Spleen (tissue), 11 donors: ENCODE data around the gene SPTSSB. TPM values are rescaled to one million over a fixed set of nuclear protein-coding genes. Genes with fewer than 3 reads are reported as not detected.

Source experiments
- DNase-seq: peaks from one replicate; pipeline ENCODE4 v3.0.0-alpha.2; 2020
- H3K27ac ChIP-seq, 8 donors: fragments of 200-600 bp; sonication (generic) in 7 of 8; 1 replicate in 4 of 8; 2 replicates in 4 of 8; pipeline versions ENCODE4 v1.5.0 to v1.8.0; 2016 to 2021; ENCODE audit warnings: inconsistent platforms in 4 of 8, mild to moderate bottlenecking in 4 of 8, moderate library complexity in 1 of 8
- H3K27me3 ChIP-seq, 7 donors: fragments of 200-600 bp; sonication (generic) in 6 of 7; replicated peaks in 1 of 7; 1 replicate in 4 of 7; 2 replicates in 3 of 7; pipeline versions ENCODE4 v1.5.0 to v1.8.0; 2016 to 2021; ENCODE audit warnings: inconsistent platforms in 3 of 7, mild to moderate bottlenecking in 1 of 7
- H3K36me3 ChIP-seq, 6 donors: fragments of 200-600 bp; sonication (generic) in 5 of 6; 1 replicate in 4 of 6; 2 replicates in 2 of 6; pipeline versions ENCODE4 v1.5.0 to v1.8.0; 2016 to 2021; ENCODE audit warnings: inconsistent platforms in 2 of 6
- H3K4me1 ChIP-seq, 6 donors: fragments of 200-600 bp; sonication (generic) in 5 of 6; 1 replicate in 3 of 6; 2 replicates in 3 of 6; pipeline versions ENCODE4 v1.5.0 to v1.8.0; 2016 to 2021; ENCODE audit warnings: inconsistent platforms in 3 of 6
- H3K4me3 ChIP-seq, 8 donors: fragments of 200-600 bp; sonication (generic) in 7 of 8; 1 replicate in 4 of 8; 2 replicates in 4 of 8; pipeline versions ENCODE4 v1.5.0 to v1.8.0; 2016 to 2021; ENCODE audit warnings: inconsistent platforms in 4 of 8, mild to moderate bottlenecking in 4 of 8, moderate library complexity in 2 of 8
- H3K9me3 ChIP-seq, 8 donors: fragments of 200-600 bp; sonication (generic) in 7 of 8; 1 replicate in 4 of 8; 2 replicates in 4 of 8; pipeline versions ENCODE4 v1.5.0 to v1.8.0; 2016 to 2021; ENCODE audit warnings: inconsistent platforms in 4 of 8
- POLR2A ChIP-seq, 3 donors: fragments of 450-650 bp; IDR thresholded peaks; one replicate each; pipeline ENCODE4 v1.5.1; 2017; ENCODE audit warnings: antibody characterized with exemption in 3 of 3, mild to moderate bottlenecking in 1 of 3
- POLR2AphosphoS5 ChIP-seq, 3 donors: sonication (generic); formaldehyde crosslinking; IDR thresholded peaks; one replicate each; pipeline ENCODE4 v1.5.1; 2017; ENCODE audit warnings: antibody characterized with exemption in 3 of 3
- WGBS, 5 donors: extraction: QIAGEN DNeasy Blood & Tissue Kit in 3 of 5; methylation state at CpG; one replicate each; pipeline versions ENCODE4 v1.1.5 to v1.1.7; 2013 to 2018; 5-methylcytosine and 5-hydroxymethylcytosine counted together
- intact Hi-C: fragments of 100-400 bp; cut with DNase I; formaldehyde crosslinking; loops from one replicate; pipeline ENCODE4 v1.15.0; 2023; ENCODE audit warnings: low total_unique reads
- polyA plus RNA-seq, 3 donors: library from polyadenylated mRNA; stranded (reverse); fragments of 200-250 nt; gene quantifications; one replicate each; pipeline ENCODE4 v1.2.1, GENCODE V29; 2013
- total RNA-seq, 7 donors: library from RNA; depleted of rRNA in 3 of 7; stranded (reverse); fragments of >200 nt in 3 of 7; fragmentation: NEBNext Ultra II Directional in 4 of 7; extraction: Animal tissue kit (Norgen Biotek cat#: 25700) in 4 of 7; gene quantifications; one replicate each; pipeline versions ENCODE4 v1.1.0 to v1.2.1, GENCODE V29; 2016 to 2021
- TF ChIP-seq, protein P1 (sequence below), 11 experiments: fragments of 200-600 bp in 7 of 11; fragments of 450-650 bp in 4 of 11; sonication (generic) in 4 of 11; IDR thresholded peaks in 8 of 11; conservative IDR thresholded peaks in 3 of 11; 1 replicate in 7 of 11; 2 replicates in 4 of 11; pipeline versions ENCODE4 v1.4.0 to v1.8.0; 2016 to 2021; ENCODE audit warnings: antibody characterized with exemption in 11 of 11, inconsistent platforms in 4 of 11, mild to moderate bottlenecking in 1 of 11
- donor health status: healthy with polysubstance abuse.
- donor health status: DM: no; HTN: no; CAD: no; lungs with moderate emphysema.
- donor health status: DM: no; HTN: no; CAD: no.
- donor health status: Bipolar disorder and iron deficiency.
- donor health status: healthy.
- donor health status: DM: no; HTN: no; CAD: no.
- donor health status: DM: yes; HTN: yes; CAD: no.

SPTSSB gene
- total and polyA plus RNA-seq, 10 donors: 0.26 to 4.5 (median 0.74) TPM

DNA sequence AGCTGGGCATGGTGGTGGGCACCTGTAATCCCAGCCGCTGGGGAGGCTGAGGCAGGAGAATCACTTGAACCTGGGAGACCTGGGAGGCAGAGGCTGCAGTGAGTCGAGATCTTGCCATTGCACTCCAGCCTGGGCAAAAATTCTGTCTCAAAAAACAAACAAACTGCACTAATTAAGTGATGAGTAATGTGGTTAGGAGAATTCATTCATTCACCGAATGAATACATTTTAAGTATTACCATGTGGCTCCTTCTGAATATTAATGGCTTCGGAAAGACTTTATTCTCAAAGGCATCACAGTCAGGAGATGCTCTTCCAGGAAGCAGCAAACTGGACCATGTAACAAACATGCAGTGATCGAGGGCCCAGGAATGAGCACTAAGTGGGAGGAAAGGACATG lies 23.6 kb downstream of the SPTSSB start:
- Histone ChIP-seq H3K27me3 (no peaks in the 10 kb centered on the region), H3K9me3 (no peaks in the 10 kb centered on the region), H3K4me1 (peaks cover 0 to 3% (median 0%) of the 10 kb centered on the region in 6 donors), H3K27ac (no peak overlapping the region), H3K4me3 (no peak overlapping the region), H3K36me3 (no peaks in the 10 kb centered on the region)
- TF ChIP-seq, protein P1, sequence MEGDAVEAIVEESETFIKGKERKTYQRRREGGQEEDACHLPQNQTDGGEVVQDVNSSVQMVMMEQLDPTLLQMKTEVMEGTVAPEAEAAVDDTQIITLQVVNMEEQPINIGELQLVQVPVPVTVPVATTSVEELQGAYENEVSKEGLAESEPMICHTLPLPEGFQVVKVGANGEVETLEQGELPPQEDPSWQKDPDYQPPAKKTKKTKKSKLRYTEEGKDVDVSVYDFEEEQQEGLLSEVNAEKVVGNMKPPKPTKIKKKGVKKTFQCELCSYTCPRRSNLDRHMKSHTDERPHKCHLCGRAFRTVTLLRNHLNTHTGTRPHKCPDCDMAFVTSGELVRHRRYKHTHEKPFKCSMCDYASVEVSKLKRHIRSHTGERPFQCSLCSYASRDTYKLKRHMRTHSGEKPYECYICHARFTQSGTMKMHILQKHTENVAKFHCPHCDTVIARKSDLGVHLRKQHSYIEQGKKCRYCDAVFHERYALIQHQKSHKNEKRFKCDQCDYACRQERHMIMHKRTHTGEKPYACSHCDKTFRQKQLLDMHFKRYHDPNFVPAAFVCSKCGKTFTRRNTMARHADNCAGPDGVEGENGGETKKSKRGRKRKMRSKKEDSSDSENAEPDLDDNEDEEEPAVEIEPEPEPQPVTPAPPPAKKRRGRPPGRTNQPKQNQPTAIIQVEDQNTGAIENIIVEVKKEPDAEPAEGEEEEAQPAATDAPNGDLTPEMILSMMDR (IDR thresholded peaks at IDR 0.05 in 8 of 11, conservative IDR thresholded peaks at IDR 0.05 in 3 of 11): no peak
- TF ChIP-seq POLR2A (IDR thresholded peaks at IDR 0.05) (no peak), POLR2AphosphoS5 (IDR thresholded peaks at IDR 0.05) (no peak)
- DNase-seq: no peak
- intact Hi-C loops: no loop called here
- 85 to 95% (median 89%) methylated on average over 5 of the region's 5 CpGs for WGBS, 5 donors

DNA sequence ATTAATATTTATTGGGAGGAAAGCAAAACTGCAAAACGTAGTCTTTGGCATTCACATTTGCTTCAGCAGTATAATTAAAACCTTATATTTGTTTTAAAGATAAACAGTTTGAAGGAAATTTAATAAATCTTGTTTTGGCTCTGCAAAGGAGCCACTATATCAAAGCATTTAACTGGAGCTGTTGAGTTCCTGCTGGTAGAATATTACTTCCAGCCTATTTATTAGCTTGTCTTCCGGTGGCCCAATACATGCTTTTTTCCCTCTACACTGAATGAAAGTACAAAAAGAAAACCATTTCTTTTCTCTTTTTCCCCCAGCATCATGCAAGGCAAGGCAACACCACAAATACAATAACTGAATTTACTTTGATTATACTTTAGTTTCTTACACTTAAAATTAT lies 26.3 kb downstream of the SPTSSB start:
- TF ChIP-seq, protein P1 (IDR thresholded peaks at IDR 0.05 in 8 of 11, conservative IDR thresholded peaks at IDR 0.05 in 3 of 11): no peak
- no peak for TF ChIP-seq POLR2AphosphoS5 (IDR thresholded peaks at IDR 0.05)
- no peak for TF ChIP-seq POLR2A (IDR thresholded peaks at IDR 0.05)
- 45 to 91% (median 64%) methylated on average over 2 of the region's 2 CpGs for WGBS, 5 donors
- no peak overlapping the region for H3K27ac ChIP-seq
- no peaks in the 10 kb centered on the region for H3K27me3 ChIP-seq
- H3K36me3 ChIP-seq: no peaks in the 10 kb centered on the region
- no peak overlapping the region for H3K4me3 ChIP-seq
- no peak for DNase-seq
- H3K4me1 ChIP-seq: peaks cover 0 to 3% (median 0%) of the 10 kb centered on the region in 6 donors
- intact Hi-C loops: no loop called here
- no peaks in the 10 kb centered on the region for H3K9me3 ChIP-seq

DNA sequence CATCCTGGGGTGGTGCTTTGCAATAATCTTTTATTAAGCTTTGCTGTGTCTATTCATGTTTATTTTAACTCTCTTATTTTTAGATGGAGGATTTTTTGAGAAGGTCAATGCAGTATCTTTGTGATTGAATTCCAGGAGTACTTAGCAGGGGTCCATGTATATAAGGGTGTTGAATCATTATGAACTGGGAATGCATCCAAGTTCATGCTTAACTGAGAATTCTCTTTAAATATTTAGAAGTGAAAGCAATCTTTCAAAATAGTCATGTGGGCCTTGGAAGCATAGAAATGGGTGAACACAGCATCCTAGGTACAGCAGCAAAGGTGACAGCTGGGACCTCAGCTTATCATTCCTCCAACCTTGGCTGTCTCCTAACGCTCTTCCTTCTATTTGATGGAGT lies 27.3 kb downstream of the SPTSSB start:
- peaks cover 0 to 3% (median 0%) of the 10 kb centered on the region in 6 donors for H3K4me1 ChIP-seq
- no peaks in the 10 kb centered on the region for H3K36me3 ChIP-seq
- H3K4me3 ChIP-seq: no peak overlapping the region
- no peak for TF ChIP-seq POLR2AphosphoS5 (IDR thresholded peaks at IDR 0.05)
- no peaks in the 10 kb centered on the region for H3K9me3 ChIP-seq
- H3K27ac ChIP-seq: no peak overlapping the region
- WGBS, 5 donors: 88 to 100% (median 91%) methylated on average over 1 of the region's 1 CpG
- intact Hi-C loops: no loop called here
- no peaks in the 10 kb centered on the region for H3K27me3 ChIP-seq
- no peak for DNase-seq

DNA sequence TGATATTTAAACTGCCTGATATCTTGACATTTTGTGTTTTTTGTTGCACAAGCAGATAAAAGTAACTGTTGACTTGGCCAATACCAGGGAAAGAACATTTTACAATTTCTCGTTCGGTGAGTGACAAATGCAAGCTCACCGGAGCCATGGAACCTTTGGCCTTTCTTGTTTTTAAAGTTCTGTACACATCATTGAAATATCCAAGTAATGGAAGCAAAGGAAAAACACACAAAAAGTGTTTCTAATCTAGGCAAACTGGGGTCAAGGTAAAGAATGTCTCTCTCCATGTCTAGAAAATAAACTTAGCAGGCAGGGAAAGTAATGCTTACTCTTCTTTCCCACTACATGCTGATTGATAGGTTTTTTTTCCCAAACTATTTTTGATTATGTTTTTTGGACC lies 27.8 kb downstream of the SPTSSB start:
- DNase-seq: no peak

More for the DNA sequence above, 27.8 kb downstream of the SPTSSB start:
- intact Hi-C loops: no loop called here
- TF ChIP-seq POLR2AphosphoS5 (IDR thresholded peaks at IDR 0.05) (no peak), POLR2A (IDR thresholded peaks at IDR 0.05) (no peak)
- TF ChIP-seq, protein P1 (IDR thresholded peaks at IDR 0.05 in 8 of 11, conservative IDR thresholded peaks at IDR 0.05 in 3 of 11): no peak
- H3K9me3 ChIP-seq: no peaks in the 10 kb centered on the region
- H3K27ac ChIP-seq: no peak overlapping the region
- H3K27me3 ChIP-seq: no peaks in the 10 kb centered on the region
- 78 to 93% (median 89%) methylated on average over 3 of the region's 3 CpGs for WGBS, 5 donors
- no peak overlapping the region for H3K4me3 ChIP-seq
- no peaks in the 10 kb centered on the region for H3K4me1 ChIP-seq
- H3K36me3 ChIP-seq: no peaks in the 10 kb centered on the region
